ENCODE results near the gene RAB44. TPM values are rescaled to one million over a fixed set of nuclear protein-coding genes. Genes with fewer than 3 reads are reported as not detected.

The RAB44 gene
- total and polyA plus RNA-seq, 8 donors, result 0.04 to 0.14 (median 0.09) TPM; not detected in 1

DNA sequence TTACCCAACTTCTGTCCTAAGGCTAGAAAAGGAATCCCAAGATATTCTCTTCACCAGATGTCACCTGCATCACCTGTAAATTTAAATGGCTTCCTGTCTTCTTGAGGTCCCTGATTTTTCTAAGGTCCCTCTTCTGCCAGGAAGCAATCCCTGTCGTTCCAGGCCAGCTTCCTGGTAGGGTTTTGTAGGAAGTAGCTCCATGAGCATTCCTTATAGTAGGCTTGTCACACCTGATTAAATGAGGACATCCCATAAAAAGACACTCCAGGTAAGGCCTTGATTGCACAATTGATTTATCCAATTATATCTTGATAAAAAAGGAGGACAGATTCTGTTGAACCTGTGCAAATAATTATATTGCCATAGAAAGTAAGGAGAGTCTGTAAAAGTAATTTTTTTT, 8.7 kb downstream of the RAB44 start:
- no peak for ATAC-seq
- Histone ChIP-seq H3K27ac (no peak overlapping the region), H3K4me1 (no peaks in the 10 kb centered on the region), H3K9me3 (no peaks in the 10 kb centered on the region), H3K4me3 (no peak overlapping the region), H3K27me3 (no peaks in the 10 kb centered on the region), H3K36me3 (no peaks in the 10 kb centered on the region)
- TF ChIP-seq, protein P1, sequence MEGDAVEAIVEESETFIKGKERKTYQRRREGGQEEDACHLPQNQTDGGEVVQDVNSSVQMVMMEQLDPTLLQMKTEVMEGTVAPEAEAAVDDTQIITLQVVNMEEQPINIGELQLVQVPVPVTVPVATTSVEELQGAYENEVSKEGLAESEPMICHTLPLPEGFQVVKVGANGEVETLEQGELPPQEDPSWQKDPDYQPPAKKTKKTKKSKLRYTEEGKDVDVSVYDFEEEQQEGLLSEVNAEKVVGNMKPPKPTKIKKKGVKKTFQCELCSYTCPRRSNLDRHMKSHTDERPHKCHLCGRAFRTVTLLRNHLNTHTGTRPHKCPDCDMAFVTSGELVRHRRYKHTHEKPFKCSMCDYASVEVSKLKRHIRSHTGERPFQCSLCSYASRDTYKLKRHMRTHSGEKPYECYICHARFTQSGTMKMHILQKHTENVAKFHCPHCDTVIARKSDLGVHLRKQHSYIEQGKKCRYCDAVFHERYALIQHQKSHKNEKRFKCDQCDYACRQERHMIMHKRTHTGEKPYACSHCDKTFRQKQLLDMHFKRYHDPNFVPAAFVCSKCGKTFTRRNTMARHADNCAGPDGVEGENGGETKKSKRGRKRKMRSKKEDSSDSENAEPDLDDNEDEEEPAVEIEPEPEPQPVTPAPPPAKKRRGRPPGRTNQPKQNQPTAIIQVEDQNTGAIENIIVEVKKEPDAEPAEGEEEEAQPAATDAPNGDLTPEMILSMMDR (IDR thresholded peaks at IDR 0.05), result no peak
- FAIRE-seq, result no peak
- 70 to 85% methylated on average over 1 of the region's 1 CpG for WGBS, 2 donors
- intact Hi-C loops (cut with DNase I), result no loop called here
- DNase-seq, result no peak

DNA sequence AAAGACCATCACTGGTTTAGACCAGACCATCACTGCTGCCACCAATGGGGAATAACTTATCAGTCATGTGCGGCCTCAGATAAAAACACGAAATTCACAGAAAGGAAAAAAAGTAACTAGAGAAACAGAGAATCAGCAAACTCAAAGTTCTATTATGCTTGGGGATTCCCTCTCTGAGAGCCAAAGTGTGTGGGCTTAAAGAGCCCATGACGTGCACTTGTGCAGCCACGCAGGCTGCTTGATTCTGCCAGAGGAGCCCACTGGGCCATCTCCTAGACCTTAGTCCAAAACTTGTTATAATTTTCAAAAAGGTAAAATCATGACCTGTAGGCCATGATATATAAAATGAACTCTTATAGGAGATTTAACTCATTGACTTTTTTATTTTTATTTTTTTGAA, 15.2 kb downstream of the RAB44 start:
- intact Hi-C loops (cut with DNase I), result no loop called here
- no peaks in the 10 kb centered on the region for H3K9me3 ChIP-seq
- ATAC-seq, result no peak
- no peak for FAIRE-seq
- H3K27me3 ChIP-seq, result no peaks in the 10 kb centered on the region
- TF ChIP-seq, protein P1 (IDR thresholded peaks at IDR 0.05), result no peak
- no peak for DNase-seq
- WGBS, 2 donors, result 90 to 94% methylated on average over 4 of the region's 4 CpGs
- no peak overlapping the region for H3K27ac ChIP-seq
- H3K4me1 ChIP-seq, result no peaks in the 10 kb centered on the region
- no peak overlapping the region for H3K4me3 ChIP-seq
- no peaks in the 10 kb centered on the region for H3K36me3 ChIP-seq

DNA sequence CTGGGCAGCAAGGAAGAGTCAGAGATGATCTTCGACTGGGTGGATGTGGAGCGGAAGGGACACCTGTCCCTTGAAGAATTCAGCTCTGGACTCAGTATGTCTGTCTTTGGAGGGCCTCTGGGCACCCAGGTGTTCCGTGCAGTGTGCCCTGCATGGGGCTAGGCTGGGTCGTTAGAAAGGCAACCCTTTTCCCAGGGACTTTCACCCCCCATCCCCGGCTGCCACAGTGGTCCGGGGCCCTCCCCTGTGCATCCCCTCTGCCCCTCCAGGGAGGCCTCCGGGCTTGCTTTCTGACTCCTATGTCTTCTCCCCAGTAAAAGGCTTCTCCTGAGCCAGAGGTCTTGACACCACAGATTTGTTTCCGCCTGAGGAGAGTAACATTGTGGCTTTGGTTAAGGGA, 16.2 kb downstream of the RAB44 start:
- no peaks in the 10 kb centered on the region for H3K9me3 ChIP-seq
- intact Hi-C loops (cut with DNase I), result no loop called here
- H3K4me3 ChIP-seq, result no peak overlapping the region
- H3K36me3 ChIP-seq, result no peaks in the 10 kb centered on the region
- H3K4me1 ChIP-seq, result no peaks in the 10 kb centered on the region
- TF ChIP-seq, protein P1 (IDR thresholded peaks at IDR 0.05), result no peak
- 81 to 82% methylated on average over 8 of the region's 8 CpGs for WGBS, 2 donors
- DNase-seq, result no peak
- H3K27me3 ChIP-seq, result no peaks in the 10 kb centered on the region
- H3K27ac ChIP-seq, result no peak overlapping the region
- ATAC-seq, result no peak
- no peak for FAIRE-seq

DNA sequence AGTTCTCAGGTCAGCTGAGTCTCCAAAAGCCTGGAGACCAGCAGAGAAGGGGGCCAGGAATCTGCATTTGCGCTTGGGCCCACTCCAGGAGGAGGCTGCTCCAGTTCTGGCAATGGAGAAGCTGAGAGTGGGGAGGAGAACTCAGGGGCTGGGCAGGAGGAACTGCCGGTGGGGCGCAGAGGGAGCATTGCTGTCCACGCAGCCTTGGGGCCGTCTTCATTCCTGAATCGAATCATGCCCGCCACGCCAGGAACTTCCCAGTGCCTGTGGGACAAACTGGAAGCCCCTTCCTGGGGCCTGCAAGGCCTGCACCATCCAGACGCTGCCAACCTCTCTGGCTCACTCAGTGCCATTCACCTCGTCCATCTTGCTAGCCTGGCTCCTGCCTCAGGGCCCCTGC, 16.9 kb downstream of the RAB44 start:
- H3K9me3 ChIP-seq, result no peaks in the 10 kb centered on the region
- FAIRE-seq (no peak), DNase-seq (no peak), ATAC-seq (no peak)
- no peaks in the 10 kb centered on the region for H3K36me3 ChIP-seq
- intact Hi-C loops (cut with DNase I), result no loop called here
- WGBS, 2 donors, result 82 to 83% methylated on average over 7 to 10 of the region's 10 CpGs
- no peak overlapping the region for H3K27ac ChIP-seq
- H3K4me1 ChIP-seq, result no peaks in the 10 kb centered on the region
- TF ChIP-seq, protein P1 (IDR thresholded peaks at IDR 0.05), result no peak
- no peaks in the 10 kb centered on the region for H3K27me3 ChIP-seq
- no peak overlapping the region for H3K4me3 ChIP-seq

DNA sequence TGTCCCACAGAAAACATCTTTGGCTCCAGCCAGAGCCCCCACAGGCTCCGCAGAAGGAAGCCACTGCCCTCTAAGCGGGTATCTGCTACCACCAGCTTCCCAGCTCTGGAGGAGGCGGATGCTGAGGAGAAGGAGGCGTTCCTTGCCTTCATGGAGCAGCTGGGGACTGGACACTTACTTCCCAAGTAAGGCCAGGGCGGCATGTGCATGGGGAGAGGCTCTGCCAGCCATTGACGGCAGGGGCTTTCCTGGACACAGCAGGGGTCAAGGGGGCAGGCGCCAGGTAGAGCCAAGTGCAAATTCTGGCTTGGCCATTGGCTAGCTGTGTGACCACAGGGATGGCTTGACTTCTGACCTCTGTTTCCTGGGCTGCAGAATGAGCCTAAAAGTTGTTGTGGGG, 17.8 kb downstream of the RAB44 start:
- Histone ChIP-seq H3K27ac (no peak overlapping the region), H3K36me3 (no peaks in the 10 kb centered on the region), H3K9me3 (no peaks in the 10 kb centered on the region), H3K27me3 (no peaks in the 10 kb centered on the region), H3K4me1 (no peaks in the 10 kb centered on the region), H3K4me3 (no peak overlapping the region)
- ATAC-seq, result no peak
- TF ChIP-seq, protein P1 (IDR thresholded peaks at IDR 0.05), result no peak
- intact Hi-C loops (cut with DNase I), result no loop called here
- no peak for DNase-seq
- WGBS, 2 donors, result 86 to 92% methylated on average over 7 of the region's 7 CpGs
- FAIRE-seq, result no peak

All from pancreas (tissue), 10 donors.